ENCODE results near the gene MNS1.

DNA sequence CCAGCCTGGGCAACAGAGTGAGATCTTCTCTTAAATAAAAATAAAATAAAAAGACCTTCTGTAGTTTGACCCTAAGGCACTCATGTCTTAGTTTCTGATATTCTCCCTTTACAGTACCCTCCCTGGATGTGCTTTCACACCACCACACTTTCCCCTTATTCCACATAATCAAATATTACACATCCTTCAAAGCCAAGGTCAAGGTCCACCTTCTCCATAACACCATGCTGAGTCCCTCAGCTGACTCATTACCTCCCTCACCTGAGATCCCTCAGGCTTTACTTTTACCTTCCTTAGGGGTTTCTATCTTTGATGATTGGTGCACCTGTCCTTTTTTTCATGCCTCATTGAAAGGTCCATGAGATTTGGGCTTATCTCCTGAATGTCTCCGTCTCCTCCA is 25.5 kb upstream of the MNS1 start:
- TF ChIP-seq GATA2 (IDR thresholded peaks at IDR 0.05; ENCODE audit: low read depth, low read length) = no peak
- no peak for TF ChIP-seq GATA3 (IDR thresholded peaks at IDR 0.05; ENCODE audit: low read depth, low read length)

Data from SH-SY5Y (cell line).